Loucy (cell line): ENCODE data around the gene MALT1.

Experiments used
- H2AFZ ChIP-seq: fragments of 200-600 bp; sonication (generic); 2 replicates; pipeline ENCODE4 v1.6.0; 2016; ENCODE audit warnings: antibody characterized with exemption, mild to moderate bottlenecking, low read length, moderate library complexity
- H3F3A ChIP-seq: fragments of 200-600 bp; 2 replicates; pipeline ENCODE4 v1.6.0; 2016; ENCODE audit warnings: antibody characterized with exemption, low read depth, mild to moderate bottlenecking
- H3K27me3 ChIP-seq: fragments of 200-600 bp; sonication (generic); 2 replicates; pipeline ENCODE4 v1.6.1; 2014; ENCODE audit warnings: low read length, mild to moderate bottlenecking; ENCODE audit not compliant: insufficient read depth, poor library complexity, severe bottlenecking
- H3K36me3 ChIP-seq: fragments of 200-600 bp; sonication (generic); 2 replicates; pipeline ENCODE4 v1.6.1; 2016; ENCODE audit warnings: low read length; ENCODE audit not compliant: insufficient read depth
- H3K4me1 ChIP-seq: fragments of 200-600 bp; sonication (generic); 2 replicates; pipeline ENCODE4 v1.5.1; 2014; ENCODE audit warnings: low read length, mild to moderate bottlenecking; ENCODE audit not compliant: insufficient read depth, poor library complexity, severe bottlenecking
- H3K4me2 ChIP-seq: fragments of 200-600 bp; sonication (generic); 2 replicates; pipeline ENCODE4 v1.6.0; 2014; ENCODE audit warnings: antibody characterized with exemption, low read length, low read depth, mild to moderate bottlenecking; ENCODE audit not compliant: poor library complexity, severe bottlenecking
- H3K4me3 ChIP-seq: fragments of 200-600 bp; sonication (generic); 2 replicates; pipeline ENCODE4 v1.5.1; 2014; ENCODE audit warnings: low read length, mild to moderate bottlenecking, mixed read lengths; ENCODE audit not compliant: poor library complexity, severe bottlenecking
- H3K79me2 ChIP-seq: fragments of 200-600 bp; sonication (generic); 2 replicates; pipeline ENCODE4 v1.6.1; 2014; ENCODE audit warnings: low read length; ENCODE audit not compliant: insufficient read depth
- H3K9ac ChIP-seq: fragments of 200-600 bp; sonication (generic); 2 replicates; pipeline ENCODE4 v1.6.0; 2014; ENCODE audit warnings: mild to moderate bottlenecking, low read depth, low read length, moderate library complexity; ENCODE audit not compliant: poor library complexity, severe bottlenecking
- H3K9me2 ChIP-seq: fragments of 200-600 bp; sonication (generic); replicated peaks from 2 replicates; pipeline ENCODE4 v1.6.1; 2016; ENCODE audit warnings: low read depth, low read length, mixed read lengths
- H3K9me3 ChIP-seq: fragments of 200-600 bp; sonication (generic); 2 replicates; pipeline ENCODE4 v1.6.1; 2014; ENCODE audit warnings: mild to moderate bottlenecking, antibody characterized with exemption, low read length, low read depth; ENCODE audit not compliant: insufficient read depth
- H4K20me1 ChIP-seq: fragments of 200-600 bp; sonication (generic); 2 replicates; pipeline ENCODE4 v1.6.0; 2014; ENCODE audit warnings: antibody characterized with exemption, low read length, mild to moderate bottlenecking; ENCODE audit not compliant: insufficient read depth, poor library complexity, severe bottlenecking
- CTCF ChIP-seq: fragments of 200-600 bp; sonication (generic); conservative IDR thresholded peaks from 2 replicates; pipeline ENCODE4 v1.5.1; 2014; ENCODE audit warnings: mild to moderate bottlenecking, antibody characterized with exemption, low read length
- EZH2phosphoT487 ChIP-seq: fragments of 200-600 bp; IDR thresholded peaks from 2 replicates; pipeline ENCODE4 v1.6.1; 2018; ENCODE audit warnings: antibody characterized with exemption, mild to moderate bottlenecking, moderate library complexity, borderline replicate concordance

The MALT1 gene

GRCh38 chr18:58661423-58661822 lies 9.8 kb upstream of the MALT1 start:
- peaks cover 35% of the 10 kb centered on the region for H3K4me1 ChIP-seq
- H3K4me3 ChIP-seq: no peak overlapping the region
- H3K9me2 ChIP-seq: no peaks in the 10 kb centered on the region
- peak; percentile 18; the same call in 1 of the 2 replicates for TF ChIP-seq CTCF
- TF ChIP-seq EZH2phosphoT487: no peak
- H3K9me3 ChIP-seq: no peaks in the 10 kb centered on the region
- no peaks in the 10 kb centered on the region for H3K36me3 ChIP-seq
- no peaks in the 10 kb centered on the region for H3K79me2 ChIP-seq
- H2AFZ ChIP-seq: no peak overlapping the region
- H3K27me3 ChIP-seq: no peaks in the 10 kb centered on the region
- H3K9ac ChIP-seq: no peak overlapping the region
- H4K20me1 ChIP-seq: no peaks in the 10 kb centered on the region
- no peaks in the 10 kb centered on the region for H3F3A ChIP-seq
- H3K4me2 ChIP-seq: no peak overlapping the region

DNA sequence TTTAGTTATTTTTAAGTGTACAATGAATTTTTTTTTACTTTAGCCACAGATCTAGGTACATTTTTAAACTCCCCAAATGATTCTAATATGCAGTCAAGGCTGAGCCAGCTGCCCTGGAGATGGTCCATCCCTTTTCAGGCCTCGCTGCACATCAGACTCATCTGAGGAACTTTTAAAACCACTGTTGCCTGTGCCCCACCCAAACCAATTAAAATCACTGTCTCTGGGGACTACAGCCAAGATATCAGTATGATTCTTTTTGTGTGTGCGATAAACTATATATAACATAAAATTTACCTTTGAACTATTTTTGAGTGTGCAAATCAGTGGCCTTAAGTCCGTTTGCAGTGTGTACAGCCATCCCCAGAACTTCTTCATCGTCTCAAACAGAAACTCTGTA lies 9.1 kb upstream of the MALT1 start:
- Histone ChIP-seq H3K36me3 (no peaks in the 10 kb centered on the region), H3K9me2 (no peaks in the 10 kb centered on the region), H3K9me3 (no peaks in the 10 kb centered on the region), H3F3A (no peaks in the 10 kb centered on the region), H3K27me3 (no peaks in the 10 kb centered on the region), H3K4me2 (no peak overlapping the region), H3K9ac (no peak overlapping the region), H3K4me3 (no peak overlapping the region), H2AFZ (no peak overlapping the region), H4K20me1 (no peaks in the 10 kb centered on the region), H3K4me1 (peaks cover 33% of the 10 kb centered on the region), H3K79me2 (no peaks in the 10 kb centered on the region)
- TF ChIP-seq EZH2phosphoT487: no peak

- H3K4me1 ChIP-seq: peaks cover 14% of the 10 kb centered on the region
- no peak overlapping the region for H3K4me3 ChIP-seq
- H3F3A ChIP-seq: 0 out of 2 replicates have a peak, but pooled peaks cover 3% of the 10 kb centered on the region
- H3K9ac ChIP-seq: no peak overlapping the region
- TF ChIP-seq CTCF (no peak), EZH2phosphoT487 (no peak)
- H3K79me2 ChIP-seq: no peaks in the 10 kb centered on the region
- no peaks in the 10 kb centered on the region for H3K27me3 ChIP-seq
- H3K36me3 ChIP-seq: no peaks in the 10 kb centered on the region
- no peak overlapping the region for H3K4me2 ChIP-seq
- no peaks in the 10 kb centered on the region for H3K9me3 ChIP-seq
- H2AFZ ChIP-seq: no peak overlapping the region
- no peaks in the 10 kb centered on the region for H3K9me2 ChIP-seq
- no peaks in the 10 kb centered on the region for H4K20me1 ChIP-seq
These were observed 5.1 kb upstream of the MALT1 start for GRCh38 chr18:58666176-58666575.

DNA sequence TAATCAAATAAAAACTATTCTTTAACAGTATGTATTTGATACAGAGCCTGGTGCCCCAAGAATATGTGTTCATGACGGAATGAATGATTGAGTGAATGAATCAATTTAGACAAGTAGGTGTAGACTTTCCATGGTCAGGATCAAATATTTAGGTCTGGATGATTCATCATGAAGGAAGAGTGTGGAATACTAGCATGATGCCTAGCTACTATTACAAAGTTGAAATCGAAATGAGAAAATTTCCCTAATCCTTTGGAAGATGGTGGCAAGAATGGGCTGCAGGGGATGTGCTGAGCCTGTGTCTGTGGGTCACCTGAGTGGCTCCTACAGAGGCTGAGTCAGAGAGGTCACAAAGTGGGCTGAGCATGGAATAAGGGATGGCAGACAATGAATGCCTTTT lies 3.1 kb upstream of the MALT1 start:
- Histone ChIP-seq H2AFZ (no peak overlapping the region), H3K9me3 (no peaks in the 10 kb centered on the region), H3K4me1 (peaks cover 21% of the 10 kb centered on the region), H3F3A (0 out of 2 replicates have a peak, but pooled peaks cover 3% of the 10 kb centered on the region), H3K4me3 (no peak overlapping the region), H3K79me2 (peaks cover 14% of the 10 kb centered on the region), H3K9ac (no peak overlapping the region), H3K4me2 (no peak overlapping the region), H3K27me3 (no peaks in the 10 kb centered on the region), H3K36me3 (no peaks in the 10 kb centered on the region), H3K9me2 (no peaks in the 10 kb centered on the region), H4K20me1 (peaks cover 8% of the 10 kb centered on the region)
- no peak for TF ChIP-seq EZH2phosphoT487
- TF ChIP-seq CTCF: no peak
